GM23338 (cell line): Measurements from ENCODE around the gene SH3BP4. TPM values are rescaled to one million over a fixed set of nuclear protein-coding genes. Genes with fewer than 3 reads are reported as not detected.
A peak's percentile ranks its signal among the peaks of the same experiment; 100 is the strongest.

Experiments
- ATAC-seq: fragments of 200-7000 bp; cut with Tn5 transposase; 3 replicates; pipeline ENCODE4 v1.9.1; 2020
- DNase-seq: peaks from one replicate; pipeline ENCODE4 v3.0.0-alpha.2; 2015; ENCODE audit warnings: low spot score
- H2AFZ ChIP-seq: fragments of 200-600 bp; sonication (generic); 2 replicates; pipeline ENCODE4 v1.8.0; 2016; ENCODE audit warnings: antibody characterized with exemption, mild to moderate bottlenecking, moderate library complexity
- H3F3A ChIP-seq: fragments of 200-600 bp; sonication (generic); replicated peaks from 2 replicates; pipeline ENCODE4 v1.8.0; 2017; ENCODE audit warnings: antibody characterized with exemption, mixed run types, low read depth
- H3K27ac ChIP-seq: fragments of 200-600 bp; sonication (generic); 2 replicates; pipeline ENCODE4 v1.6.1; 2016; ENCODE audit warnings: low read depth
- H3K27me3 ChIP-seq: fragments of 200-600 bp; sonication (generic); 2 replicates; pipeline ENCODE4 v1.8.0; 2016; ENCODE audit warnings: mild to moderate bottlenecking, mixed run types, moderate library complexity; ENCODE audit not compliant: insufficient read depth
- H3K36me3 ChIP-seq: fragments of 200-600 bp; sonication (generic); 2 replicates; pipeline ENCODE4 v1.8.0; 2016; ENCODE audit warnings: mild to moderate bottlenecking; ENCODE audit not compliant: insufficient read depth
- H3K4me1 ChIP-seq: fragments of 200-600 bp; sonication (generic); 2 replicates; pipeline ENCODE4 v1.8.0; 2016; ENCODE audit warnings: mild to moderate bottlenecking, moderate library complexity; ENCODE audit not compliant: insufficient read depth
- H3K4me2 ChIP-seq: fragments of 200-600 bp; sonication (generic); 2 replicates; pipeline ENCODE4 v1.7.1; 2017; ENCODE audit warnings: mixed run types
- H3K4me3 ChIP-seq: fragments of 200-600 bp; sonication (generic); 2 replicates; pipeline ENCODE4 v1.6.1; 2016; ENCODE audit warnings: mixed run types
- H3K79me2 ChIP-seq: fragments of 200-600 bp; sonication (generic); replicated peaks from 2 replicates; pipeline ENCODE4 v1.8.0; 2017; ENCODE audit warnings: mild to moderate bottlenecking; ENCODE audit not compliant: insufficient read depth
- H3K9me2 ChIP-seq: fragments of 200-600 bp; sonication (generic); 2 replicates; pipeline ENCODE4 v1.8.0; 2017; ENCODE audit not compliant: insufficient read depth
- H4K20me1 ChIP-seq: fragments of 200-600 bp; sonication (generic); replicated peaks from 2 replicates; pipeline ENCODE4 v1.8.0; 2017; ENCODE audit warnings: mild to moderate bottlenecking; ENCODE audit not compliant: insufficient read depth
- H3K27ac Mint-ChIP-seq: 2 replicates; pipeline ENCODE4 v1.8.0; 2020; ENCODE audit warnings: inconsistent platforms, mild to moderate bottlenecking, moderate library complexity, mixed read lengths
- H3K27me3 Mint-ChIP-seq: 3 replicates; pipeline ENCODE4 v1.8.0; 2022; ENCODE audit warnings: low read depth, mild to moderate bottlenecking, moderate library complexity, mixed read lengths, inconsistent platforms; ENCODE audit not compliant: insufficient read depth, poor library complexity
- H3K36me3 Mint-ChIP-seq: 3 replicates; pipeline ENCODE4 v1.8.0; 2021; ENCODE audit warnings: low read depth, mild to moderate bottlenecking, inconsistent platforms, moderate library complexity, mixed read lengths
- H3K4me1 Mint-ChIP-seq: 3 replicates; pipeline ENCODE4 v1.8.0; 2020; ENCODE audit warnings: mild to moderate bottlenecking, inconsistent platforms, mixed read lengths
- H3K4me3 Mint-ChIP-seq: 3 replicates; pipeline ENCODE4 v1.8.0; 2021; ENCODE audit warnings: moderate library complexity, mild to moderate bottlenecking, inconsistent platforms, mixed read lengths
- H3K9me3 Mint-ChIP-seq: 3 replicates; pipeline ENCODE4 v1.8.0; 2020; ENCODE audit warnings: moderate library complexity, mild to moderate bottlenecking, inconsistent platforms, mixed read lengths
- CREB1 ChIP-seq: fragments of 250-450 bp; sonication (Bioruptor Pico); IDR thresholded peaks from 2 replicates; pipeline ENCODE4 v1.5.0; 2020; ENCODE audit warnings: low read depth, mild to moderate bottlenecking, moderate library complexity
- ETS1 ChIP-seq: IDR thresholded peaks from 2 replicates; pipeline ENCODE4 v1.6.1; 2016; ENCODE audit warnings: antibody characterized with exemption
- EZH2 ChIP-seq: fragments of 200-600 bp; sonication (generic); IDR thresholded peaks from one replicate; pipeline ENCODE4 v1.8.0; 2017; ENCODE audit warnings: antibody characterized with exemption, mild to moderate bottlenecking, low read depth; ENCODE audit not compliant: unreplicated experiment
- POLR2AphosphoS5 ChIP-seq: IDR thresholded peaks from 2 replicates; pipeline ENCODE4 v1.6.1; 2016; ENCODE audit warnings: antibody characterized with exemption, low read depth
- REST ChIP-seq: IDR thresholded peaks from one replicate; pipeline ENCODE4 v1.6.1; 2018; ENCODE audit warnings: antibody characterized with exemption; ENCODE audit not compliant: unreplicated experiment
- STAT1 ChIP-seq: IDR thresholded peaks from one replicate; pipeline ENCODE4 v1.6.1; 2016; ENCODE audit warnings: antibody characterized with exemption; ENCODE audit not compliant: unreplicated experiment
- ZNF114 ChIP-seq: fragments of 250-450 bp; sonication (Bioruptor Pico); IDR thresholded peaks from 2 replicates; pipeline ENCODE4 v1.5.0; 2020; ENCODE audit warnings: mild to moderate bottlenecking, moderate library complexity
- ZNF462 ChIP-seq: fragments of 250-450 bp; sonication (Bioruptor Pico); IDR thresholded peaks from 2 replicates; pipeline ENCODE4 v1.5.0; 2020; ENCODE audit warnings: mild to moderate bottlenecking, moderate library complexity
- polyA plus RNA-seq: library from polyadenylated mRNA; unstranded; fragments of >200 nt; fragmentation: Nextera tagmentation; extraction: Ambion mirVana; gene quantifications from 2 replicates; pipeline ENCODE4 v1.2.1, GENCODE V29; 2016
- total RNA-seq: library from RNA; depleted of rRNA; stranded (reverse); fragments of >200 nt; shearing (Covaris generic); gene quantifications from 2 replicates; pipeline ENCODE4 v1.2.3, GENCODE V29; 2014

Gene SH3BP4
- total and polyA plus RNA-seq, 2 experiments from 2014 or later, result 15.6 to 50.9 TPM

- H2AFZ ChIP-seq, result no peak overlapping the region
- peaks cover 73% of the 10 kb centered on the region for H3K4me1 Mint-ChIP-seq
- peaks cover 53% of the 10 kb centered on the region for H3K4me1 ChIP-seq
- peak overlapping the region; percentile 69; the same call in 1 of the 2 replicates for H3K27ac ChIP-seq
- TF ChIP-seq REST, result no peak
- no peaks in the 10 kb centered on the region for H3K9me2 ChIP-seq
- H4K20me1 ChIP-seq, result peaks cover 5% of the 10 kb centered on the region; the same call in 1 of the 2 replicates
- ATAC-seq (no peak), DNase-seq (no peak)
- H3K27ac Mint-ChIP-seq, result no peak overlapping the region; the same call in 1 of the 2 replicates
- H3K36me3 ChIP-seq, result no peaks in the 10 kb centered on the region
- H3K36me3 Mint-ChIP-seq, result peaks cover 34% of the 10 kb centered on the region
- H3K27me3 Mint-ChIP-seq, result peaks cover 8% of the 10 kb centered on the region
- H3K4me3 ChIP-seq, result no peak overlapping the region
- peaks cover 95% of the 10 kb centered on the region for H3K79me2 ChIP-seq
- no peak overlapping the region for H3K4me3 Mint-ChIP-seq
- H3F3A ChIP-seq, result 0 out of 2 replicates have a peak, but pooled peaks cover 3% of the 10 kb centered on the region
- H3K27me3 ChIP-seq, result no peaks in the 10 kb centered on the region
- no peaks in the 10 kb centered on the region; the same call in 2 of the 3 replicates for H3K9me3 Mint-ChIP-seq
- H3K4me2 ChIP-seq, result peak overlapping the region; percentile 32; the same call in 1 of the 2 replicates
These were observed 46.8 kb downstream of the SH3BP4 start for GRCh38 chr2:234998404-234999211.

- no peaks in the 10 kb centered on the region for H3K27me3 ChIP-seq
- peaks cover 95% of the 10 kb centered on the region for H3K79me2 ChIP-seq
- no peak overlapping the region for H2AFZ ChIP-seq
- H3K36me3 ChIP-seq, result no peaks in the 10 kb centered on the region
- H3F3A ChIP-seq, result 0 out of 2 replicates have a peak, but pooled peaks cover 6% of the 10 kb centered on the region
- no peak overlapping the region for H3K4me3 Mint-ChIP-seq
- peaks cover 44% of the 10 kb centered on the region for H3K4me1 ChIP-seq
- no peak for ATAC-seq
- H3K36me3 Mint-ChIP-seq, result peaks cover 29% of the 10 kb centered on the region
- no peaks in the 10 kb centered on the region for H3K9me3 Mint-ChIP-seq
- H3K27me3 Mint-ChIP-seq, result peaks cover 11% of the 10 kb centered on the region
- no peak overlapping the region for H3K27ac Mint-ChIP-seq
- H3K4me3 ChIP-seq, result no peak overlapping the region
- no peaks in the 10 kb centered on the region for H3K9me2 ChIP-seq
- H3K4me1 Mint-ChIP-seq, result peaks cover 64% of the 10 kb centered on the region
- H4K20me1 ChIP-seq, result peaks cover 9% of the 10 kb centered on the region; the same call in 1 of the 2 replicates
- DNase-seq, result no peak
- peak overlapping the region; percentile 14; the same call in 1 of the 2 replicates for H3K4me2 ChIP-seq
- H3K27ac ChIP-seq, result no peak overlapping the region; the same call in 1 of the 2 replicates
- TF ChIP-seq ZNF114 (CRISPR knock-in tag) (no peak), ZNF462 (CRISPR knock-in tag) (no peak), STAT1 (no peak), CREB1 (CRISPR knock-in tag) (no peak), EZH2 (no peak), ETS1 (no peak), POLR2AphosphoS5 (no peak)
These were observed 48.1 kb downstream of the SH3BP4 start for GRCh38 chr2:234999740-235000425.
